ENCODE measurements around the gene DENND1A. TPM values are rescaled to one million over a fixed set of nuclear protein-coding genes. Genes with fewer than 3 reads are reported as not detected.

The DENND1A gene
- total RNA-seq, 1 experiment from 2014 or later, result 29.7 TPM

DNA sequence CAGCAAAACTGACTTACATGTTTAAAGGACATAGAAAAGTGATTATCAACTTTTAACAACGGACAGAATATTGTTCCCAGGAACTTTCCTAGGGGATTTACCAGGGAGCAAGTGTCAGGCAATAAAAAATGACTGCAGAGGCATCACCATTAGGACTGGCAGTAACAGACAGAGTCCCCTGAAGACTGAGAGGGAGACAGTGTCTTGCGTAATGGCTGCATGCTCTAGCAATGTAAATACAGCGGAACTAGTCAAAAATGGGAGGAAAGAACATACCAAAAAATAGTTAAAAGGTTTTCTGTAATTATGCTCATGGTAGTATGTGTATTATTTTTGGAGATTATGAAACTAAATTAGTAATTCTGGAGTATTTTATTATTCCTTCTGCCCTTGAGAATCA, 392.1 kb downstream of the DENND1A start:
- TF ChIP-seq, protein P1, sequence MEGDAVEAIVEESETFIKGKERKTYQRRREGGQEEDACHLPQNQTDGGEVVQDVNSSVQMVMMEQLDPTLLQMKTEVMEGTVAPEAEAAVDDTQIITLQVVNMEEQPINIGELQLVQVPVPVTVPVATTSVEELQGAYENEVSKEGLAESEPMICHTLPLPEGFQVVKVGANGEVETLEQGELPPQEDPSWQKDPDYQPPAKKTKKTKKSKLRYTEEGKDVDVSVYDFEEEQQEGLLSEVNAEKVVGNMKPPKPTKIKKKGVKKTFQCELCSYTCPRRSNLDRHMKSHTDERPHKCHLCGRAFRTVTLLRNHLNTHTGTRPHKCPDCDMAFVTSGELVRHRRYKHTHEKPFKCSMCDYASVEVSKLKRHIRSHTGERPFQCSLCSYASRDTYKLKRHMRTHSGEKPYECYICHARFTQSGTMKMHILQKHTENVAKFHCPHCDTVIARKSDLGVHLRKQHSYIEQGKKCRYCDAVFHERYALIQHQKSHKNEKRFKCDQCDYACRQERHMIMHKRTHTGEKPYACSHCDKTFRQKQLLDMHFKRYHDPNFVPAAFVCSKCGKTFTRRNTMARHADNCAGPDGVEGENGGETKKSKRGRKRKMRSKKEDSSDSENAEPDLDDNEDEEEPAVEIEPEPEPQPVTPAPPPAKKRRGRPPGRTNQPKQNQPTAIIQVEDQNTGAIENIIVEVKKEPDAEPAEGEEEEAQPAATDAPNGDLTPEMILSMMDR (conservative IDR thresholded peaks at IDR 0.05; ENCODE audit: low read depth, low read length), result no peak
- TF ChIP-seq EZH2 (IDR thresholded peaks at IDR 0.05; ENCODE audit: low read length, unreplicated experiment) (no peak), EZH2phosphoT487 (IDR thresholded peaks at IDR 0.05; ENCODE audit: borderline replicate concordance, low read length) (no peak)
- intact Hi-C loops (cut with micrococcal nuclease), result no loop called here
- H3K9me2 ChIP-seq (replicated peaks; ENCODE audit: low read length), result no peaks in the 10 kb centered on the region
- ChIA-PET CTCF (no interaction called here), POLR2A (ENCODE audit: unreplicated experiment) (no interaction called here)
- H3K27me3 ChIP-seq (ENCODE audit: low read length), result no peaks in the 10 kb centered on the region
- H3K4me2 ChIP-seq (ENCODE audit: low read length), result no peak overlapping the region
- no peaks in the 10 kb centered on the region for H3F3A ChIP-seq (ENCODE audit: low read length, unreplicated experiment)
- ATAC-seq (no peak), DNase-seq (no peak)
- no TSS peak for BruUV-seq (replicated peaks)
- no peaks in the 10 kb centered on the region for H3K9me3 ChIP-seq (ENCODE audit: low read length)
- no peaks in the 10 kb centered on the region for H3K4me1 ChIP-seq (ENCODE audit: insufficient read depth, low read length)
- H4K20me1 ChIP-seq (ENCODE audit: low read length), result no peaks in the 10 kb centered on the region
- H3K36me3 ChIP-seq (ENCODE audit: low read depth, low read length), result no peaks in the 10 kb centered on the region
- no peak overlapping the region for H3K27ac ChIP-seq (ENCODE audit: low read length)
- no peaks in the 10 kb centered on the region for H3K79me2 ChIP-seq (ENCODE audit: low read length)
- H3K4me3 ChIP-seq (ENCODE audit: low read length), result no peak overlapping the region
- no peak overlapping the region for H3K9ac ChIP-seq (ENCODE audit: low read length)
- no peak overlapping the region for H2AFZ ChIP-seq (ENCODE audit: low read length)

DNA sequence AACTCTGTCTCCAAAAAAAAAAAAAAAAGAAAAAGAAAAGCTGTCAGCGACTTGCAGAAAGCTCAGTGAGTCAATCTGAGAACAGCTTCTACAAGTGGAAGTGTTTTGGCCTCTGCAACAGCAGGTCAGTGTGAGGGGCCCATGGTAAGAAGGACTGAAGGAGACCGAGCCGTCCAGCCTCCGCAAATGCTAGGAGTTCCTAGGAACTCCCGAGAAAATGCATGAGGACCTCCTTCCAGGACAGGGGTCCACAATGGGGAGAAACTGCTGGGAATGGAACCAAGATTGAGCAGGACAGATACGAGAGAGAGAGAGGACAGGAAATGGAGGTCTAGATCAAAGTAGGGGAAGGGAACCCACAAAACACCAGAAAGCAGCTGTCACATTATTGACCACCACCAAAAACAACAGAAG, 393.5 kb downstream of the DENND1A start:
- Histone ChIP-seq H3K36me3 (ENCODE audit: low read depth, low read length) (no peaks in the 10 kb centered on the region), H3K4me1 (ENCODE audit: insufficient read depth, low read length) (no peaks in the 10 kb centered on the region), H3K9me3 (ENCODE audit: low read length) (no peaks in the 10 kb centered on the region), H4K20me1 (ENCODE audit: low read length) (no peaks in the 10 kb centered on the region), H2AFZ (ENCODE audit: low read length) (no peak overlapping the region), H3K9ac (ENCODE audit: low read length) (no peak overlapping the region), H3K4me2 (ENCODE audit: low read length) (no peak overlapping the region), H3K79me2 (ENCODE audit: low read length) (no peaks in the 10 kb centered on the region), H3K27ac (ENCODE audit: low read length) (no peak overlapping the region), H3K27me3 (ENCODE audit: low read length) (no peaks in the 10 kb centered on the region), H3K4me3 (ENCODE audit: low read length) (no peak overlapping the region), H3K9me2 (replicated peaks; ENCODE audit: low read length) (no peaks in the 10 kb centered on the region), H3F3A (ENCODE audit: low read length, unreplicated experiment) (no peaks in the 10 kb centered on the region)
- ChIA-PET CTCF (no interaction called here), POLR2A (ENCODE audit: unreplicated experiment) (no interaction called here)
- intact Hi-C loops (cut with micrococcal nuclease), result no loop called here
- TF ChIP-seq, protein P1 (conservative IDR thresholded peaks at IDR 0.05; ENCODE audit: low read depth, low read length), result no peak
- no peak for TF ChIP-seq EZH2 (IDR thresholded peaks at IDR 0.05; ENCODE audit: low read length, unreplicated experiment)
- no peak for TF ChIP-seq EZH2phosphoT487 (IDR thresholded peaks at IDR 0.05; ENCODE audit: borderline replicate concordance, low read length)
- DNase-seq, result no peak
- ATAC-seq, result no peak
- no TSS peak for BruUV-seq (replicated peaks)

DNA sequence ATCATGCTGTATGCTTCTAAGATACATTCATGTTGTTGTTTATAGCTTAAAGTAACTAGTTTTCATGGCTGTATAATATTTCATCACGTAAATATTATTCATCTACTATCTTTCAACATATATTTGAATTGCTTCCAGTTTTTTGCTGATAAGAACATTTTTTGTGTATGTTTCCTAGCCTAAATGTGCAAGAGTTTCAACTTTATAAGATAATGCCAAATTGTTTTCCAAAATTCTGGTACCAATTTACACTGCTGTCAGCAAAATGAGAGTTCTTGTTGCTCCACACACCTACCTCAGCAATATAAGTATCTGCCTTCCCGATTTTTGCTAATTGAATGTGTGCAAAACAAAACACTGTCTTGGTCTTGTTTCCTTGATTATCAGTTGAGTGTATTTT, 395.6 kb downstream of the DENND1A start:
- CTCF ChIA-PET, result no interaction called here
- no peak overlapping the region for H3K4me3 ChIP-seq (ENCODE audit: low read length)
- intact Hi-C loops (cut with micrococcal nuclease), result no loop called here

More for the DNA sequence above, 395.6 kb downstream of the DENND1A start:
- Histone ChIP-seq H3K4me2 (ENCODE audit: low read length) (no peak overlapping the region), H3K9me3 (ENCODE audit: low read length) (no peaks in the 10 kb centered on the region), H3K9me2 (replicated peaks; ENCODE audit: low read length) (no peaks in the 10 kb centered on the region), H3K4me1 (ENCODE audit: insufficient read depth, low read length) (no peaks in the 10 kb centered on the region), H3F3A (ENCODE audit: low read length, unreplicated experiment) (no peaks in the 10 kb centered on the region), H4K20me1 (ENCODE audit: low read length) (no peaks in the 10 kb centered on the region), H3K27ac (ENCODE audit: low read length) (no peak overlapping the region), H3K36me3 (ENCODE audit: low read depth, low read length) (no peaks in the 10 kb centered on the region), H2AFZ (ENCODE audit: low read length) (no peak overlapping the region), H3K79me2 (ENCODE audit: low read length) (no peaks in the 10 kb centered on the region), H3K9ac (ENCODE audit: low read length) (no peak overlapping the region), H3K27me3 (ENCODE audit: low read length) (no peaks in the 10 kb centered on the region)
- ATAC-seq (no peak), DNase-seq (no peak)
- no TSS peak for BruUV-seq (replicated peaks)
- POLR2A ChIA-PET (ENCODE audit: unreplicated experiment), result no interaction called here
- TF ChIP-seq EZH2 (IDR thresholded peaks at IDR 0.05; ENCODE audit: low read length, unreplicated experiment), result no peak
- TF ChIP-seq EZH2phosphoT487 (IDR thresholded peaks at IDR 0.05; ENCODE audit: borderline replicate concordance, low read length), result no peak
- TF ChIP-seq, protein P1 (conservative IDR thresholded peaks at IDR 0.05; ENCODE audit: low read depth, low read length), result no peak

Measured in PC-3 (cell line).